GM20000 (cell line): ENCODE results near the gene CBLN3.
"Not testable (repeated sequence)": the region's sequence is repeated elsewhere in the genome, so short reads cannot be mapped to it uniquely, and the experiment has no call there.

Source experiments
- DNase-seq: peaks from one replicate; pipeline ENCODE4 v3.0.0; 2012; ENCODE audit warnings: low spot score
- TF ChIP-seq, protein P1 (sequence below): IDR thresholded peaks from 2 replicates; pipeline ENCODE4 v1.5.1; 2012; ENCODE audit warnings: mild to moderate bottlenecking, control low read depth; ENCODE audit errors: extremely low read depth, missing control alignments

CBLN3 gene

DNA sequence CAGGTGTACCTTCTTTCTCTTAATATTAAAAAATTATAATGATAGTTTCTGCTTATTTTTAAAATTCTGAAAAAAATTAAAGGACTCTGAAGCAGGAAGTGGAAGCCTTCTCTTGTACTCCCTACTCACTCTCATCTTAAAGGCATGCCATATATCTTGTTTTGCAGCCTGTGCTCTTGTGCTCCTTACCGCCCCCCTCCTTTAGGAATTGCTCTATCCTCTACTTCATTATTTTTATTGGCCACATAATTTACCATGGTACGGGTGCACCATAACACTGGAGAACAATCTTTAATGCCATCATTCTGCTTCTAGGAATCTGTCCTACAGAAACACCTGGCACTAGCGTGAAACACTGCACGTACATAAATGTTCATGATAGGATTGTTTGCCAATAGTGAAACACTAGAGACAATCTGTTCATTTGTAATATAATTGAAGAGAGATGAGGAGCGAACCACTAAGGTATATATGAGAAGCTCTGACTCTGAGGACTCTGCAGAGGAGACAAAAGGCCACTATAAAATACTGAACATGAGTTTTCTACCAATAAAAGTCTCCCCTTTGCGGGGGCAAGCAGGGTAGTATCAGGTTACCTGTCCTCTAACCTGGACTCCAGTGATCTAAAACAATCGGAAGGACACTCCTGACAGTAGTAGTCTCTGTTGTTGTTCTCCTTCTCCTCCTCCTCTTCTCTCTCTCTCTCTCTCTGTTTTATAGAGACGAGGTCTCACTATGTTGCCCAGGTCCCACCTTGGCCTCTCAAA is 37.0 kb downstream of the CBLN3 start:
- DNase-seq: no peak
- TF ChIP-seq, protein P1, sequence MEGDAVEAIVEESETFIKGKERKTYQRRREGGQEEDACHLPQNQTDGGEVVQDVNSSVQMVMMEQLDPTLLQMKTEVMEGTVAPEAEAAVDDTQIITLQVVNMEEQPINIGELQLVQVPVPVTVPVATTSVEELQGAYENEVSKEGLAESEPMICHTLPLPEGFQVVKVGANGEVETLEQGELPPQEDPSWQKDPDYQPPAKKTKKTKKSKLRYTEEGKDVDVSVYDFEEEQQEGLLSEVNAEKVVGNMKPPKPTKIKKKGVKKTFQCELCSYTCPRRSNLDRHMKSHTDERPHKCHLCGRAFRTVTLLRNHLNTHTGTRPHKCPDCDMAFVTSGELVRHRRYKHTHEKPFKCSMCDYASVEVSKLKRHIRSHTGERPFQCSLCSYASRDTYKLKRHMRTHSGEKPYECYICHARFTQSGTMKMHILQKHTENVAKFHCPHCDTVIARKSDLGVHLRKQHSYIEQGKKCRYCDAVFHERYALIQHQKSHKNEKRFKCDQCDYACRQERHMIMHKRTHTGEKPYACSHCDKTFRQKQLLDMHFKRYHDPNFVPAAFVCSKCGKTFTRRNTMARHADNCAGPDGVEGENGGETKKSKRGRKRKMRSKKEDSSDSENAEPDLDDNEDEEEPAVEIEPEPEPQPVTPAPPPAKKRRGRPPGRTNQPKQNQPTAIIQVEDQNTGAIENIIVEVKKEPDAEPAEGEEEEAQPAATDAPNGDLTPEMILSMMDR: no peak

DNA sequence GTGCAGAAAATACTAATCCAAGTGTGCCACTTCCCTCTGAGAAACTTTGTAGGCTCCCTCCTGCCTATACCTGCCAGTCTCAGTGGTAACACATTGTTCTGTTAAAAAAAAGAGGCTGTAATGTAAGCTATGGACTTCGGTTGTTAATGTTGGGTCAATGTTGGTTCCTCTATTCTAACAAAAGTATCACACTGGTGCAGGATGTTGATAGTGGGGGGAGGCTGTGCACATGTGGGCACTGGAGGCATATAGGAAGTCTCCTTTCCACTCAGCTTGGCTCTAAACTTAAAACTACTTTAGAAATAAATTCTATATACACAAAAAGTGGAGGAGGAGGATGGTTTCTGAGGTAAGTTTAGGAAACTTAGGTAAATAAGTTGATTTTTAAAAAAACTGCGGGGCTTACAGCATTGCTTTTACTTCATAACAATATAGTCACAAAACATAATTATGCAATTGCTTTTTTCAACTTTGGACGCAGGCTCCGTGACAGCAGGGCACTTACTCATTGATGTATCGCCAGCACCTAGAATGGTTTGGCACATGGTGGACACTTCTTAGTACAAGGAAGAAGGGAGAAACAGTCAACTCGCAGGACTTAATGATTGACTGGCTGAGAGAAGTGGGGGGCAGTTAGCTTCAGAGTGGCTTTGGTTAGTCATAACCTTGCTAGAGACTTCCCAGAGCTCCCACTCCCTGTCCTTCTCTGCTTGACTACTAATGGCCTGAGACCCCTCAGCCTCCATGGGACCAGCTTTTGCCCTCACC is 38.6 kb downstream of the CBLN3 start:
- no peak for DNase-seq

DNA sequence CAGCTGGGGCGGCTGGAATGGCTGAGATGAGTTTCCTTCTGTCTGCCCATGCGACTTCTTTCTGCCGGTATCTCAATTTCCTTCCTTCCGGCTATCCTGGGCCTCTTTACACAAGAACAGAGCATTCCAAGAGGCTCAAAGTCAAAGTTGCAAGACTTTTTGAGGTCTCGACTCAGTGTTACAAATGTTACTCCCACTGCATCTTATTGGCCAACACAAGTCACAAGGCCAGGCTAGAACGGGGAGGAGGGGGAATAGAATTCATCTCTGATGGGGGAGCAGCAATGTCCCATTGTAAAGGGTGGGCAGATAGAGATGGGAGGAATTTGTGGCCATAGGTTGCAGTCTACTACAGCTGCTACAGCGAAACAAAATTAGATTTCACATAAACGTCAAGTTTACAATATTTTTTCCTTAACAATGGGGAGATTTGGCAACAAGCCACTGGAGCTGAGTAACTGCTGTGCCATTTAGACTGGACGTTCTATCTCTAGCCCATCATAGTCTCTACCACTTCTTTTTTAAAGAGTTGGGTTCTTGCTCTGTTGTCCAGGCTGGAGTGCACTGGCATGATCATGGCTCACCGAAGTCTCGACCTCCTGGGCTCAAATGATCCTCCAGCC is 40.1 kb downstream of the CBLN3 start:
- no peak for DNase-seq
- TF ChIP-seq, protein P1: no peak

More for the DNA sequence above, 38.6 kb downstream of the CBLN3 start:
- TF ChIP-seq, protein P1: no peak

DNA sequence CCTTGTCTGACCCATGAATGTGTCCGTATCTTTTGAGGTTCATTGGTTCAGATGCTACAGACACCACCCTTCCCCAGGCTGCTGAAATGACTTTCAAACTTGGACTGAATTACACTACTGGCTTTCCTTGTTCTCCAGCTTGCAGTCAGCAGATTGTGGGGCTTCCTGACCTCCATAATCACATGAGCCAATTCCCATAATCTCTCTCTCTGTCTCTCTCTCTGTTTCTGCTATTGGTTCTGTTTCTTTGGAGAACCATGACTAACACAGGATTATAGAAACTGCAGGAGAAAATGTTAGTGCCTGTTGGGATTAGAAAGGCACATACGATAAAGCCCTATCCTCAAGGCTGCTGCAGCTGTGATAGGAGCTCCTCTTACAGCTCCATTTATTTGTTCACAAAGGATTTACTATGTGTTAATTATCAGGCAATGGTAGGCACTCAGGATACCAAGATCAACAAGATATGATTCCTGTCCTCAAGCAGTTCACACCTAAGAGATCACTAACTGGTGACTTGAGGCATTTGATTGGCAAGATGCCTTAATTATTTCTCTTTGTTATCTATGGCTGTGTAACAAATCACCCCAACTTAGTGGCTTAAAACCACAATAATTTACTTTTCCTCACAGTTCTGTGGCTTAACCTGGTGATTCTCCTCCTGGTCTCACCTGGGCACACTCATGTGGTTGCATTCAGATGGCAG is 40.8 kb downstream of the CBLN3 start:
- no peak for DNase-seq
- TF ChIP-seq, protein P1: no peak

DNA sequence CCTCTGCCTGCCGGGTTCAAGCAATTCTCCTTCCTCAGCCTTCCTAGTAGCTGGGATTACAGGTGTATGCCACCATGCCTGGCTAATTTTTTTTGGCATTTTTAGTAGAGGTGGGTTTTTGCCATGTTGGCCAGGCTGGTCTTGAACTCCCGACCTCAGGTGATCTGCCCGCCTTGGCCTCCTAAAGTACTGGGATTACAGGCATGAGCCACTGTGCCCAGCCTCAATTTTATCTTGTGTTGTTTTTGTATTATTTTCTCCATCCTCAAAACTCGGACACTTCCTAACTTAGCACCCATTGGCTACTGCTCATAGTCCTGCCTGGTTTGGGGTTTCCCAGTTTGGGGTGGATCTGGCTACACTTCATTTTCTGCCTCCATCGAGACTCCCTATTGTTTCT is 41.9 kb downstream of the CBLN3 start:
- DNase-seq: not testable (repeated sequence)

DNA sequence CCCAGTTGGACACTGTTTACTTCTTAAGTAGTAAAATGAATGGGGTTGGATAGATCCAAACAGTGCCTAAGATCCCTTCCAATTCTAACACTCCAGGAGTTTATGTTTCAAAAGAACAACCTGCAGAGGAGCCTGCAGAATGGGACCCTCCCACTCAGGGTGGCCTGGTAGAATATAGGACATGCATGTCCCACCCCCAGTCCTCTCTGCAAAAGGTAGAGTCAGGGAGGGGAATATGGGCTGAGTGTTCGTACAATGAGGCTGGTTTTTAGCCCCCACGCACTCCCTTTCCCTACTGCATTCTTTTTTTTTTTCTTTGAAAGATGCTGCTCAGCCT is 42.5 kb downstream of the CBLN3 start:
- DNase-seq: no peak
- TF ChIP-seq, protein P1: no peak

DNA sequence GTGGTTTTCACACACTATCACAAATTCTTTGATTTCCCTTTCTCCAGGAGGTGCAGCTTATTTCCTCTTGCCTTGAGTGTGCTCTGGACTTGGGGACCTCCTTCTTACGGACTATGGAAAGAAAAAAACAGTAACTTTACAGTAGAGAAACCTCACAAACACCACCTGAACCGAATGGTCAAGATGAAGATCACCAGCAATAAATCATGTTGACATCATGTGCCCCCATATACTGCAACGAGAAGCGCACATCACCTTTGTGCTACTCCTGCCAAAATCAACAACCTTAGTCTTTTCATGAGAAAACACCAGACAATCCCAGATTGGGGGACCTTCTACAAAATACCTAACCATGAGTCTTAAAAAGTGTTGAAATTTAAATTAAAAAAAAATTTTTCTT is 43.9 kb downstream of the CBLN3 start:
- no peak for DNase-seq
- TF ChIP-seq, protein P1: no peak
